GM12865 (cell line): ENCODE results near the gene TRAF2.

Source experiments
- DNase-seq: peaks from one replicate; pipeline ENCODE4 v3.0.0; 2010; ENCODE audit warnings: low read depth
- H3K4me3 ChIP-seq: 2 replicates; pipeline ENCODE4 v1.5.1; 2011; ENCODE audit warnings: mild to moderate bottlenecking, low read depth, low read length, control low read depth
- CTCF ChIP-seq: IDR thresholded peaks from 2 replicates; pipeline ENCODE4 v1.5.1; 2011; ENCODE audit warnings: low read length, control low read depth, low read depth, inconsistent platforms; ENCODE audit not compliant: insufficient read depth; ENCODE audit errors: missing control alignments

TRAF2 gene

GRCh38 chr9:136927343-136928271 lies 41.3 kb downstream of the TRAF2 start:
- no peak for DNase-seq
- H3K4me3 ChIP-seq = no peak overlapping the region
- no peak for TF ChIP-seq CTCF

- no peak for TF ChIP-seq CTCF
- no peak for DNase-seq
- H3K4me3 ChIP-seq = no peak overlapping the region
Observed at GRCh38 chr9:136928591-136928990, 42.3 kb downstream of the TRAF2 start.

GRCh38 chr9:136930014-136930413 lies 43.7 kb downstream of the TRAF2 start:
- DNase-seq = no peak
- no peak overlapping the region for H3K4me3 ChIP-seq
- no peak for TF ChIP-seq CTCF

DNA sequence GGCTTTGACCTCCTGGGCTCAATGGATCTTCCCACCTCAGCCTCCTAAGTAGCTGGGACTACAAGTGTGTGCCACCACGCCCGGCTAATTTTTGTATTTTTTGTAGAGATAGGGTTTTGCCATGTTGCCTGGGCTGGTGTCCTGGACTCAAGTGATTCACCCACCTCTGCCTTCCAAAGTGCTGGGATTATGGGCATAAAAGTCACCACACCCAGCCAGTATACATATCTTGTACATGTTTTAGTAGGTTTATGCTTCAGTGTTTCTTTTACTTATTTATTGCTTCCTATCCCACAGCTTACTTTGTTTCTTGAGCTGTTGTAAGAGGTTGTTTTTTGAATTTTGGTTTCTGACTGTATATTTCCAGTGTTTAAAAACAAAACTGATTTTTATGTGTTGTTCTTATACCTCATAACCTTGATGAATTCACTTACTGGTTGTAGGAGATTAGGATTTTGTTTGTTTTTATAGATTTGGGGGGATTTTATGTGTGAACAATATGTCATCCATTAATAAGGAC lies 45.4 kb downstream of the TRAF2 start:
- no peak for DNase-seq
- no peak overlapping the region for H3K4me3 ChIP-seq
- no peak for TF ChIP-seq CTCF

- DNase-seq = no peak
- TF ChIP-seq CTCF = no peak
- H3K4me3 ChIP-seq = no peak overlapping the region
Observed at GRCh38 chr9:136934277-136934676, 48.0 kb downstream of the TRAF2 start.

DNA sequence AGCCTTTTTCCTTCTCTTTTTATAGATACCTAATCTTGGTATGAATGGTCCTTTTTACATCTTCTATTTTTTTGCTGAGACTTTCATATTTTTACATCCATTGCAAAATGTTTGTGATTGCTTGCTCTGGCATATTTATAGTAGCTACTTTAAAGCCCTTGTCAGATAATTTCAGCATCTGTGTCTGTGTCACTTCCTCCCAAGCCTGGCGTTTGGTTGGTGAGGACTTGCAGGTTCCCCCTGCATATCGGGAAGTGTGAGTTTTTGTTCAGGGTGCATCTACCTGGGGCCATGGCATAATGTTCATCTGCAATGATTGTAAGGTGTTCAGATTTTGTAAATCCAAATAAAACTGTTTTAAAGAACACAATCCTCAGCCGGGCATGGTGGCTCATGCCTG lies 49.3 kb downstream of the TRAF2 start:
- TF ChIP-seq CTCF = no peak
- DNase-seq = no peak

More for the DNA sequence above, 49.3 kb downstream of the TRAF2 start:
- no peak overlapping the region for H3K4me3 ChIP-seq
